GM12801 (cell line): ENCODE measurements around the gene SORL1-AS1.

ENCODE experiments used
- CTCF ChIP-seq: IDR thresholded peaks from one replicate; pipeline ENCODE4 v1.5.1; 2011; ENCODE audit warnings: control low read depth; ENCODE audit not compliant: insufficient read length; ENCODE audit errors: extremely low read depth

SORL1-AS1 gene

GRCh38 chr11:121456151-121456550 is 3.4 kb upstream of the SORL1-AS1 start:
- no peak for TF ChIP-seq CTCF

GRCh38 chr11:121455115-121455514 is 2.3 kb upstream of the SORL1-AS1 start:
- TF ChIP-seq CTCF = no peak

- TF ChIP-seq CTCF = no peak
Measured at GRCh38 chr11:121453589-121454299, 977 bp upstream of the SORL1-AS1 start.

GRCh38 chr11:121451986-121452608 is 670 bp downstream of the SORL1-AS1 start, which contains the start of gene SORL1:
TSS of gene SORL1 (plus strand) at chr11:121452314. CDS start at chr11:121452332, 18 bp downstream.
- no peak for TF ChIP-seq CTCF

- TF ChIP-seq CTCF = no peak
Measured at GRCh38 chr11:121451178-121451985, 1.4 kb downstream of the SORL1-AS1 start.

- no peak for TF ChIP-seq CTCF
Measured at GRCh38 chr11:121450401-121450800, 2.4 kb downstream of the SORL1-AS1 start.

- no peak for TF ChIP-seq CTCF
Measured at GRCh38 chr11:121449626-121450025, 3.1 kb downstream of the SORL1-AS1 start.
